ENCODE data around the gene TCN2.

DNA sequence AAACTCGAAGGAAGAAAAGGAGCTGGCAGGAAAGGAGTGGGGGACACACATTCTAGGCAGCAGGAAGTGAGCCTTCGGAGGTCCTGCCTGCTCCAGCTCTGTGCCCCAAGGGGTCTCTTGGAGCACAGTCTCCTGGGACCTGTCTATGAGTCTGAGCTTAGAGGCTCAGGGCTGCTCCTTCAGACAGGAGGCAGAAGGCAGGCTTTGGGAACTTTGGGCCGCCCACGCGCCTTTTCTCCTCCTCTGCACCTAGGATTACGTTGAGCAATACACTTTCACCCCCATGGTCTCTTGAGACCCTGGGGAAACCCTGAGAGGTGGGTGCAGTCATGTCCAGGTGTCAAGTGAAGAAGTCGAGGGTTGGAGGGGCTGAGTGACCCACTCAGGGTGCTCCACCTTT lies 965 bp downstream of the TCN2 start:
- TF ChIP-seq, protein P1, sequence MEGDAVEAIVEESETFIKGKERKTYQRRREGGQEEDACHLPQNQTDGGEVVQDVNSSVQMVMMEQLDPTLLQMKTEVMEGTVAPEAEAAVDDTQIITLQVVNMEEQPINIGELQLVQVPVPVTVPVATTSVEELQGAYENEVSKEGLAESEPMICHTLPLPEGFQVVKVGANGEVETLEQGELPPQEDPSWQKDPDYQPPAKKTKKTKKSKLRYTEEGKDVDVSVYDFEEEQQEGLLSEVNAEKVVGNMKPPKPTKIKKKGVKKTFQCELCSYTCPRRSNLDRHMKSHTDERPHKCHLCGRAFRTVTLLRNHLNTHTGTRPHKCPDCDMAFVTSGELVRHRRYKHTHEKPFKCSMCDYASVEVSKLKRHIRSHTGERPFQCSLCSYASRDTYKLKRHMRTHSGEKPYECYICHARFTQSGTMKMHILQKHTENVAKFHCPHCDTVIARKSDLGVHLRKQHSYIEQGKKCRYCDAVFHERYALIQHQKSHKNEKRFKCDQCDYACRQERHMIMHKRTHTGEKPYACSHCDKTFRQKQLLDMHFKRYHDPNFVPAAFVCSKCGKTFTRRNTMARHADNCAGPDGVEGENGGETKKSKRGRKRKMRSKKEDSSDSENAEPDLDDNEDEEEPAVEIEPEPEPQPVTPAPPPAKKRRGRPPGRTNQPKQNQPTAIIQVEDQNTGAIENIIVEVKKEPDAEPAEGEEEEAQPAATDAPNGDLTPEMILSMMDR (conservative IDR thresholded peaks at IDR 0.05): no peak
- TF ChIP-seq EZH2 (IDR thresholded peaks at IDR 0.05; ENCODE audit: low read depth): no peak
